8988T (cell line): ENCODE measurements around the gene CXXC4.

ENCODE experiments used
- DNase-seq: peaks from one replicate; pipeline ENCODE4 v3.0.0; 2011

The CXXC4 gene

GRCh38 chr4:104494822-104495559 lies at the start of gene CXXC4:
Gene CXXC4, minus strand, starts transcription at chr4:104494894. Its CDS starts 3,092 bp downstream, at chr4:104491802.
- DNase-seq = no peak

- DNase-seq = no peak
Measured at GRCh38 chr4:104533156-104533555, 38.5 kb upstream of the CXXC4 start.

GRCh38 chr4:104532677-104533076 lies 38.0 kb upstream of the CXXC4 start:
- DNase-seq = no peak

GRCh38 chr4:104531390-104531789 lies 36.7 kb upstream of the CXXC4 start:
- no peak for DNase-seq

GRCh38 chr4:104530426-104530825 lies 35.7 kb upstream of the CXXC4 start:
- no peak for DNase-seq

- DNase-seq = no peak
Measured at GRCh38 chr4:104524591-104524990, 29.9 kb upstream of the CXXC4 start.

- DNase-seq = no peak
Measured at GRCh38 chr4:104524026-104524425, 29.3 kb upstream of the CXXC4 start.

- DNase-seq = no peak
Measured at GRCh38 chr4:104519588-104519987, 24.9 kb upstream of the CXXC4 start.

GRCh38 chr4:104516884-104517283 lies 22.2 kb upstream of the CXXC4 start:
- DNase-seq = no peak

GRCh38 chr4:104508224-104508623 lies 13.5 kb upstream of the CXXC4 start:
- no peak for DNase-seq

GRCh38 chr4:104507112-104507511 lies 12.4 kb upstream of the CXXC4 start:
- DNase-seq = no peak

GRCh38 chr4:104504536-104504935 lies 9.8 kb upstream of the CXXC4 start:
- DNase-seq = no peak

- no peak for DNase-seq
Measured at GRCh38 chr4:104502471-104502870, 7.8 kb upstream of the CXXC4 start.

GRCh38 chr4:104501290-104501689 lies 6.6 kb upstream of the CXXC4 start:
- no peak for DNase-seq

- DNase-seq = no peak
Measured at GRCh38 chr4:104500442-104500841, 5.7 kb upstream of the CXXC4 start.

GRCh38 chr4:104494185-104494584 lies 509 bp downstream of the CXXC4 start:
- no peak for DNase-seq

- DNase-seq = no peak
Measured at GRCh38 chr4:104493081-104493831, 1.4 kb downstream of the CXXC4 start.

GRCh38 chr4:104492183-104492771 lies 2.4 kb downstream of the CXXC4 start:
- DNase-seq = no peak

GRCh38 chr4:104491481-104492182 lies 3.1 kb downstream of the CXXC4 start:
- DNase-seq = no peak

- no peak for DNase-seq
Measured at GRCh38 chr4:104490770-104491480, 3.8 kb downstream of the CXXC4 start.

- no peak for DNase-seq
Measured at GRCh38 chr4:104490096-104490769, 4.5 kb downstream of the CXXC4 start.

- no peak for DNase-seq
Measured at GRCh38 chr4:104489731-104490095, 5.0 kb downstream of the CXXC4 start.
